Mucosa of stomach (tissue), 1 donor: ENCODE measurements around the gene THTPA.
"Not testable (repeated sequence)": the region's sequence is repeated elsewhere in the genome, so short reads cannot be mapped to it uniquely, and the experiment has no call there.

Experiments used
- H3K27me3 ChIP-seq: one replicate; pipeline ENCODE4 v1.7.0; 2013; ENCODE audit warnings: mild to moderate bottlenecking, low read length; ENCODE audit not compliant: control insufficient read depth, insufficient read depth
- H3K36me3 ChIP-seq: one replicate; pipeline ENCODE4 v1.7.0; 2013; ENCODE audit warnings: low read length; ENCODE audit not compliant: control insufficient read depth, insufficient read depth
- H3K4me1 ChIP-seq: one replicate; pipeline ENCODE4 v1.7.0; 2013; ENCODE audit warnings: mild to moderate bottlenecking, low read length; ENCODE audit not compliant: control insufficient read depth, insufficient read depth
- H3K4me3 ChIP-seq: one replicate; pipeline ENCODE4 v1.7.0; 2013; ENCODE audit warnings: low read length
- H3K9ac ChIP-seq: one replicate; pipeline ENCODE4 v1.7.0; 2013; ENCODE audit warnings: mild to moderate bottlenecking, low read length, moderate library complexity
- H3K9me3 ChIP-seq: one replicate; pipeline ENCODE4 v1.7.0; 2013; ENCODE audit warnings: mild to moderate bottlenecking, low read length, moderate library complexity; ENCODE audit not compliant: control insufficient read depth
- donor health status: Pancreatic carcinoma.

Gene THTPA

GRCh38 chr14:23589606-23590005, 33.5 kb downstream of the THTPA start:
- Histone ChIP-seq H3K36me3 (no peaks in the 10 kb centered on the region), H3K9ac (no peak overlapping the region), H3K27me3 (no peaks in the 10 kb centered on the region), H3K9me3 (no peaks in the 10 kb centered on the region), H3K4me3 (peak overlapping the region; percentile 21), H3K4me1 (peaks cover 8% of the 10 kb centered on the region)

GRCh38 chr14:23590198-23590597, 34.1 kb downstream of the THTPA start:
- Histone ChIP-seq H3K9ac (no peak overlapping the region), H3K36me3 (no peaks in the 10 kb centered on the region), H3K4me1 (peaks cover 8% of the 10 kb centered on the region), H3K27me3 (no peaks in the 10 kb centered on the region), H3K9me3 (no peaks in the 10 kb centered on the region), H3K4me3 (no peak overlapping the region)

DNA sequence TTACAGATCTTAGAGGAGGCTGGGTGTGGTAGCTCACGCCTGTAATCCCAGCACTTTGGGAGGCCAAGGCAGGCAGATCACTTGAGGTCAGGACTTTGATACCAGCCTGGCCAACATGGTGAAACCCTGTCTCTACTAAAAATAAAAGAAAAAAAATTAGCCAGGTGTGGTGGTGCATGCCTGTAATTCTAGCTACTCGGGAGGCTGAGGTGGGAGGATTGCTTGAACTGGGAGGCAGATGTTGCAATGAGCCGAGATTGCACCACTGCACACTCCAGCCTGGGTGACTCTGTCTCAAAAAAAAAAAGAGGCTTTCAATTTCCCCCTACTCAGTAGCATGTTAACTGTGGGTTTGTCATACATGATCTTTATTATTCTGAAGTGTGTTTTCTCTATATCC, 38.1 kb downstream of the THTPA start:
- H3K36me3 ChIP-seq, H3K4me3 ChIP-seq, H3K9ac ChIP-seq, H3K27me3 ChIP-seq, H3K9me3 ChIP-seq, H3K4me1 ChIP-seq: not testable (repeated sequence)

- H3K9ac ChIP-seq: no peak overlapping the region
- H3K4me3 ChIP-seq: no peak overlapping the region
- no peaks in the 10 kb centered on the region for H3K27me3 ChIP-seq
- no peaks in the 10 kb centered on the region for H3K36me3 ChIP-seq
- H3K4me1 ChIP-seq: peaks cover 15% of the 10 kb centered on the region
- H3K9me3 ChIP-seq: no peaks in the 10 kb centered on the region
Observed at GRCh38 chr14:23600322-23600707, 44.2 kb downstream of the THTPA start.

GRCh38 chr14:23600806-23601205, 44.7 kb downstream of the THTPA start:
- H3K9ac ChIP-seq: no peak overlapping the region
- H3K36me3 ChIP-seq: no peaks in the 10 kb centered on the region
- peaks cover 15% of the 10 kb centered on the region for H3K4me1 ChIP-seq
- H3K4me3 ChIP-seq: no peak overlapping the region
- H3K27me3 ChIP-seq: no peaks in the 10 kb centered on the region
- no peaks in the 10 kb centered on the region for H3K9me3 ChIP-seq

- H3K9me3 ChIP-seq: no peaks in the 10 kb centered on the region
- H3K36me3 ChIP-seq: no peaks in the 10 kb centered on the region
- peaks cover 19% of the 10 kb centered on the region for H3K4me1 ChIP-seq
- no peaks in the 10 kb centered on the region for H3K27me3 ChIP-seq
- H3K4me3 ChIP-seq: no peak overlapping the region
- H3K9ac ChIP-seq: no peak overlapping the region
Observed at GRCh38 chr14:23601424-23601823, 45.4 kb downstream of the THTPA start.

DNA sequence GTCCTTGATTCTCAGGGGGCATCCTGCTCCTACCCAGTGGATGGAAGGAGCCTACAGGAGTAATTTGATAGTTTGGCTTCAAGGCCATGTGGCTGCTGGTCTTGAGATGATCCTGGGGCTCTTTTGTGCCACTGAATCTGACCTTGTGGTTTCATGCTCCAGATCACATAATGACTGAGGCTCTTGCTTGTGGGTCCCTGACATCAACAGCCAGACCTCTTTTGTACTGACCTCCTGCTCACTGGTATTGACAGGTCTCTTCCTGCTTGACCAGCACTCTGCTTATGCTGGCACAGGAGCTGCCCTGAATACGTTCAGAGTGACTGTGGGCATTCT, 45.7 kb downstream of the THTPA start:
- Histone ChIP-seq H3K27me3 (no peaks in the 10 kb centered on the region), H3K9ac (no peak overlapping the region), H3K4me1 (peaks cover 22% of the 10 kb centered on the region), H3K4me3 (no peak overlapping the region), H3K36me3 (no peaks in the 10 kb centered on the region), H3K9me3 (no peaks in the 10 kb centered on the region)

- H3K36me3 ChIP-seq: no peaks in the 10 kb centered on the region
- H3K27me3 ChIP-seq: no peaks in the 10 kb centered on the region
- H3K9me3 ChIP-seq: no peaks in the 10 kb centered on the region
- H3K4me3 ChIP-seq: no peak overlapping the region
- no peak overlapping the region for H3K9ac ChIP-seq
- peaks cover 27% of the 10 kb centered on the region for H3K4me1 ChIP-seq
Observed at GRCh38 chr14:23602181-23603095, 46.4 kb downstream of the THTPA start.

GRCh38 chr14:23603103-23603502, 47.0 kb downstream of the THTPA start:
- Histone ChIP-seq H3K9ac (no peak overlapping the region), H3K4me1 (peaks cover 27% of the 10 kb centered on the region), H3K27me3 (no peaks in the 10 kb centered on the region), H3K36me3 (no peaks in the 10 kb centered on the region), H3K9me3 (no peaks in the 10 kb centered on the region), H3K4me3 (no peak overlapping the region)

DNA sequence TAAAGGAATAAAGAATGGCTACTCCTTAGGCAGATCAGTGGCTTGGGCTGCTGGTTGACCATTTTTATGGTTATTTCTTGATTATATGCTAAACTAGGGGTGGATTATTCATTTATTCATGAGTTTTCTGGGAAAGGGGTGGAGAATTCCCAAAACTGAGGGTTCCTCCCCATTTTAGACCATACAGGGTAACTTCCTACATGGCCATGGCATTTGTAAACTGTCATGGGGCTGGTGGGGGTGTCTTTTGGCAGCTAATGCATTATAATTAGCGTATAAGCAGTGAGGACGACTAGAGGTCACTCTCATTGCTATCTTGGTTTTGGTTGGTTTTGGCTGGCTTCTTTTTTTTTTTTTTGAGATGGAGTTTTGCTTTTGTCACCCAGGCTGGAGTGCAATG, 48.1 kb downstream of the THTPA start:
- H3K4me3 ChIP-seq: no peak overlapping the region
- H3K36me3 ChIP-seq: no peaks in the 10 kb centered on the region
- no peaks in the 10 kb centered on the region for H3K9me3 ChIP-seq
- no peaks in the 10 kb centered on the region for H3K27me3 ChIP-seq
- peaks cover 35% of the 10 kb centered on the region for H3K4me1 ChIP-seq
- no peak overlapping the region for H3K9ac ChIP-seq

DNA sequence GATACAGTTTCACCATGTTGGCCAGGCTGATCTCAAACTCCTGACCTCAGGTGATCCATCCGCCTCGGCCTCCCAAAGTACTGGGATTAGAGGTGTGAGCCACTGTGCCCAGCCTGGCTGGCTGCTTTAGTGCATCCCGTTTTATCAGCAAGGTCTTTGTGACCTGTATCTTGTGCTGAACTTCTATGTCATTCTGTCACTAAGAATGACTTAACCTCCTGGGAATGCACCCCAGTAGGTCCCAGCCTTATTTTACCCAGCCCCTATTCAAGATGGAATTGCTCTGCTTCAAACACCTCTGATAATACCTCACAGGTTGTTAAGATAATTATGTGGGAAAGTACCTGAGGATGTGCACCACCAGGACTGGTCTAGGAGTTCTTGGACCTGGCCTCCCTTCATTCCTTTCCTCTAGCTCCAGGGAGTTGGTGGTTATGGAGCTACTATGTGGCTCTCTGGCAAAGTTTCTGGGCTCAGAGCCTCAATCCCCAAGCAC, 48.7 kb downstream of the THTPA start:
- H3K9me3 ChIP-seq: no peaks in the 10 kb centered on the region
- H3K36me3 ChIP-seq: no peaks in the 10 kb centered on the region
- peaks cover 41% of the 10 kb centered on the region for H3K4me1 ChIP-seq
- no peak overlapping the region for H3K4me3 ChIP-seq
- H3K27me3 ChIP-seq: no peaks in the 10 kb centered on the region
- H3K9ac ChIP-seq: no peak overlapping the region

- H3K36me3 ChIP-seq: no peaks in the 10 kb centered on the region
Observed at GRCh38 chr14:23605931-23606585, 50.0 kb downstream of the THTPA start.

More at GRCh38 chr14:23605931-23606585, 50.0 kb downstream of the THTPA start:
- Histone ChIP-seq H3K9ac (no peak overlapping the region), H3K27me3 (no peaks in the 10 kb centered on the region), H3K4me1 (peaks cover 54% of the 10 kb centered on the region), H3K4me3 (no peak overlapping the region), H3K9me3 (no peaks in the 10 kb centered on the region)
